Subcutaneous abdominal adipose tissue (tissue), 5 donors: ENCODE data around the gene ADISSP.

Experiments
- H3K27ac ChIP-seq: one replicate; pipeline ENCODE4 v1.7.0; 2013; ENCODE audit warnings: low read depth, mild to moderate bottlenecking, inconsistent platforms, low read length, moderate library complexity
- H3K27me3 ChIP-seq, 5 donors: one replicate each; pipeline ENCODE4 v1.7.0; 2013; ENCODE audit warnings: low read length in 5 of 5, inconsistent platforms in 1 of 5; ENCODE audit not compliant: control insufficient read depth in 5 of 5, insufficient read depth in 4 of 5
- H3K36me3 ChIP-seq, 5 donors: one replicate each; pipeline ENCODE4 v1.7.0; 2013; ENCODE audit warnings: low read length in 5 of 5; ENCODE audit not compliant: control insufficient read depth in 5 of 5, insufficient read depth in 5 of 5
- H3K4me1 ChIP-seq, 5 donors: one replicate each; pipeline ENCODE4 v1.7.0; 2013; ENCODE audit warnings: low read length in 5 of 5, mild to moderate bottlenecking in 3 of 5, moderate library complexity in 1 of 5; ENCODE audit not compliant: control insufficient read depth in 5 of 5, insufficient read depth in 5 of 5
- H3K4me3 ChIP-seq, 5 donors: one replicate each; pipeline ENCODE4 v1.7.0; 2013; ENCODE audit warnings: low read length in 5 of 5, low read depth in 1 of 5
- H3K9ac ChIP-seq, 5 donors: one replicate each; pipeline ENCODE4 v1.7.0; 2013; ENCODE audit warnings: low read length in 5 of 5, mild to moderate bottlenecking in 4 of 5, moderate library complexity in 3 of 5
- H3K9me3 ChIP-seq, 5 donors: one replicate each; pipeline ENCODE4 v1.7.0; 2013; ENCODE audit warnings: low read length in 5 of 5; ENCODE audit not compliant: control insufficient read depth in 5 of 5
- donor health status: healthy.
- donor health status: healthy.
- donor health status: healthy.
- donor health status: healthy.
- donor health status: healthy.

ADISSP gene

GRCh38 chr20:3730803-3731672, 36.5 kb downstream of the ADISSP start:
- Histone ChIP-seq H3K9ac (peak overlapping the region in 1 of 5 donors; percentile 35), H3K27ac (peak overlapping the region; percentile 65), H3K27me3 (peaks cover 8 to 26% (median 24%) of the 10 kb centered on the region in 5 donors), H3K4me3 (no peak overlapping the region), H3K36me3 (peaks cover 0 to 5% (median 0%) of the 10 kb centered on the region in 5 donors), H3K9me3 (no peaks in the 10 kb centered on the region), H3K4me1 (peaks cover 5 to 83% (median 53%) of the 10 kb centered on the region in 5 donors)

GRCh38 chr20:3729811-3730540, 37.6 kb downstream of the ADISSP start:
- Histone ChIP-seq H3K9me3 (no peaks in the 10 kb centered on the region), H3K9ac (peak overlapping the region in 1 of 5 donors; percentile 17), H3K4me3 (no peak overlapping the region), H3K36me3 (no peaks in the 10 kb centered on the region), H3K27ac (peak overlapping the region; percentile 27), H3K4me1 (peaks cover 5 to 77% (median 53%) of the 10 kb centered on the region in 5 donors), H3K27me3 (peaks cover 8 to 26% (median 24%) of the 10 kb centered on the region in 5 donors)

- H3K27me3 ChIP-seq, result peaks cover 8 to 26% (median 24%) of the 10 kb centered on the region in 5 donors
- peak overlapping the region; percentile 65 for H3K27ac ChIP-seq
- H3K4me3 ChIP-seq, result no peak overlapping the region
- no peaks in the 10 kb centered on the region for H3K36me3 ChIP-seq
- peaks cover 5 to 72% (median 51%) of the 10 kb centered on the region in 5 donors for H3K4me1 ChIP-seq
- H3K9me3 ChIP-seq, result no peaks in the 10 kb centered on the region
- no peak overlapping the region for H3K9ac ChIP-seq
Measured at GRCh38 chr20:3729378-3729777, 38.2 kb downstream of the ADISSP start.

- Histone ChIP-seq H3K36me3 (no peaks in the 10 kb centered on the region), H3K27ac (peak overlapping the region; percentile 65), H3K27me3 (peaks cover 8 to 24% (median 22%) of the 10 kb centered on the region in 5 donors), H3K9me3 (no peaks in the 10 kb centered on the region), H3K4me1 (peaks cover 5 to 67% (median 46%) of the 10 kb centered on the region in 5 donors), H3K9ac (no peak overlapping the region), H3K4me3 (peak overlapping the region in 1 of 5 donors; percentile 22)
Measured at GRCh38 chr20:3728876-3729275, 38.7 kb downstream of the ADISSP start.

- H3K9me3 ChIP-seq, result no peaks in the 10 kb centered on the region
- peaks cover 8 to 23% (median 17%) of the 10 kb centered on the region in 5 donors for H3K27me3 ChIP-seq
- peaks cover 5 to 62% (median 42%) of the 10 kb centered on the region in 5 donors for H3K4me1 ChIP-seq
- no peaks in the 10 kb centered on the region for H3K36me3 ChIP-seq
- peak overlapping the region in 1 of 5 donors; percentile 28 for H3K9ac ChIP-seq
- peak overlapping the region; percentile 65 for H3K27ac ChIP-seq
- H3K4me3 ChIP-seq, result no peak overlapping the region
Measured at GRCh38 chr20:3728354-3728753, 39.2 kb downstream of the ADISSP start.

GRCh38 chr20:3727401-3728021, 40.0 kb downstream of the ADISSP start:
- Histone ChIP-seq H3K9me3 (no peaks in the 10 kb centered on the region), H3K36me3 (no peaks in the 10 kb centered on the region), H3K4me3 (peak overlapping the region in 3 of 5 donors; percentile 10 to 35 (median 27)), H3K4me1 (peaks cover 5 to 55% (median 38%) of the 10 kb centered on the region in 5 donors), H3K27me3 (peaks cover 8 to 17% (median 10%) of the 10 kb centered on the region in 5 donors), H3K27ac (peak overlapping the region; percentile 65), H3K9ac (peak overlapping the region in 2 of 5 donors; percentile 19 to 38)

GRCh38 chr20:3724356-3724755, 43.2 kb downstream of the ADISSP start:
- Histone ChIP-seq H3K9me3 (no peaks in the 10 kb centered on the region), H3K4me3 (no peak overlapping the region), H3K27me3 (peaks cover 4 to 8% (median 7%) of the 10 kb centered on the region in 5 donors), H3K27ac (no peak overlapping the region), H3K36me3 (no peaks in the 10 kb centered on the region), H3K4me1 (peaks cover 5 to 25% (median 19%) of the 10 kb centered on the region in 5 donors), H3K9ac (no peak overlapping the region)

GRCh38 chr20:3723284-3723683, 44.3 kb downstream of the ADISSP start:
- Histone ChIP-seq H3K9ac (no peak overlapping the region), H3K4me1 (peaks cover 0 to 15% (median 9%) of the 10 kb centered on the region in 5 donors), H3K36me3 (no peaks in the 10 kb centered on the region)

GRCh38 chr20:3721912-3722311, 45.6 kb downstream of the ADISSP start:
- no peak overlapping the region for H3K9ac ChIP-seq
- no peak overlapping the region for H3K27ac ChIP-seq
- no peak overlapping the region for H3K4me3 ChIP-seq
- peaks cover 0 to 1% (median 0%) of the 10 kb centered on the region in 5 donors for H3K27me3 ChIP-seq
- peaks cover 0 to under 1% (median 0%) of the 10 kb centered on the region in 5 donors for H3K4me1 ChIP-seq
- no peaks in the 10 kb centered on the region for H3K9me3 ChIP-seq
- no peaks in the 10 kb centered on the region for H3K36me3 ChIP-seq

More at GRCh38 chr20:3723284-3723683, 44.3 kb downstream of the ADISSP start:
- H3K27ac ChIP-seq, result no peak overlapping the region
- H3K9me3 ChIP-seq, result no peaks in the 10 kb centered on the region
- H3K27me3 ChIP-seq, result peaks cover under 1 to 4% (median 3%) of the 10 kb centered on the region in 5 donors
- H3K4me3 ChIP-seq, result no peak overlapping the region
